Measurements from ENCODE around the gene CXCL11.
"Not testable (repeated sequence)": the region's sequence is repeated elsewhere in the genome, so short reads cannot be mapped to it uniquely, and the experiment has no call there.

- not testable (repeated sequence) for TF ChIP-seq POLR2A, CTCF (IDR thresholded peaks at IDR 0.05)
Measured at GRCh38 chr4:76049860-76050416, 14.1 kb upstream of the CXCL11 start.

Measured in Peyer's patch (tissue), 4 donors.